IPS-11a (cell line): ENCODE results near the gene UBXN4.
"Not testable (repeated sequence)": the region's sequence is repeated elsewhere in the genome, so short reads cannot be mapped to it uniquely, and the experiment has no call there.

Experiments
- H3K4me3 ChIP-seq: one replicate; pipeline ENCODE4 v1.5.1; 2013; ENCODE audit warnings: low read depth, low read length, control low read depth

Gene UBXN4

DNA sequence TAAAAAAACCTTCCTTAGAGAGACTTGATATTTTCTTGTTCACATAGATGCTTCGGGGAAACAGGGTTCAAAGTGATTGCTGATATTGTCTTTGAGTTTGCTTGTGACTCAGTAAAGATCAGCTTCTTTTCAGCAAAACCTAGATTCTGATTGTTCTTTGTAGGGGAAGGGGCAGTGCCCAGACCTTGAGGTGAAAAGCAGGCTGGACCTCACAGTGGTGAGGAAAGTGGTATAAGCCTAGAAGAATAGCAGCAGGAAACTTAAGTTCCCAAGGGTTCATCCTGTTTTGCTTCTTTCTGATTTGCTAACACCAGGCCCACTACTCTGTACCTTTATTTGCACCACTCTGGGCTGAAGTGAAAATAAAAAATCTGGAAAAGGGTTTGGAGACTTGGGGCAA is 20.9 kb downstream of the UBXN4 start:
- H3K4me3 ChIP-seq = no peak overlapping the region

DNA sequence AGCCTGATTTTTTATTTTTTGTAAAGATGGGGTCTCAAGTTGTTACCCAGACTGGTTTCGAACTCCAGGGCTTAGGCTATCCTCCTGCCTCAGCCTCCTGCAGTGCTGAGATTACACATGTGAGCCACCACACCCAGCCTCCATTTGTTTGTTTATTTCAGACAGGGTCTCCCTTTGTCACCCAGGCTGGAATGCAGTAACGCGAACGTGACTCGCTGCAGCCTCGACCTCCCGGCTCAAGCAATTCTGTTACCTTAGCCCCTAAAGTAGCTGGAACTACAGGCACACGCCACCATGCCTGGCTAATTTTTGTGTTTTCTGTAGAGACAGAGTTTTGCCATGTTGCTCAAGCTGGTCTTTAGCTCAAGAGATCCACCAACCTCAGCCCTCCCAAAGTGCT is 27.2 kb downstream of the UBXN4 start:
- no peak overlapping the region for H3K4me3 ChIP-seq

DNA sequence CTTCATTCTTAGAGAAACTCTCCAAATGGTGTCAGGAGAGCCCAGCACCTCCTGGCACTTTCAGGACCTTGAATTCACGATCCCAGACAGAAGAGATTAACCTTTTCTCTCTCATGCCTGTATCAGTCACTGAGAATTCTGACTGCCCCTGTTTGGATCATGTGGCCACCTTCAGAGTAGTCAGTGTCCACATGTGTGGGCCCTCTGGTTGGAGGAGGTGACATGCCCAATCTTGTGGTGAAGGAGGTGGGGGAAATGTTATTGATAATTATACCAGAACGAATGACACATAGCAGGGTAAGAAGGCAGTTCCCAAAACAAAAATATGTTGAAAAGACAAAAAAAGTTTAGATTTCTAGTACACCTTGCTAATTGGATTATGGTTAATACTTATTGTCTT is 31.7 kb downstream of the UBXN4 start:
- H3K4me3 ChIP-seq = no peak overlapping the region

DNA sequence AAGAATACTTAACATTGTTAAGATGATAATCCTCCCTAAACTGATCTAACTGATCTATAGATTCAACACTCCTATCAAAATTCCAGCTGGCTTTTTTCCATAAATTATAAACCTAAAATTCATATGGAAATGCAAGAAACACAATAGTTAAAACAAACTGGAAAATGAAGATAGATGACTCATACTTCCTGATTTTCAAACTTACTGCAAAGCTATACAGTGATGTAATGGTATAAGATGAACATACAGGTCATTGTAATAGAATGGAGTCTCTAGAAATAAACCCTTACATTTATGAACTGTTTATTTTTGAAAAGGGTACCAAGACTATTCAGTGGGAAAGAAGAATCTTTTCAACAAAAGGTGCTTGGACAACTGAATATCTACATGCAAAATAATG is 32.3 kb downstream of the UBXN4 start:
- no peak overlapping the region for H3K4me3 ChIP-seq

DNA sequence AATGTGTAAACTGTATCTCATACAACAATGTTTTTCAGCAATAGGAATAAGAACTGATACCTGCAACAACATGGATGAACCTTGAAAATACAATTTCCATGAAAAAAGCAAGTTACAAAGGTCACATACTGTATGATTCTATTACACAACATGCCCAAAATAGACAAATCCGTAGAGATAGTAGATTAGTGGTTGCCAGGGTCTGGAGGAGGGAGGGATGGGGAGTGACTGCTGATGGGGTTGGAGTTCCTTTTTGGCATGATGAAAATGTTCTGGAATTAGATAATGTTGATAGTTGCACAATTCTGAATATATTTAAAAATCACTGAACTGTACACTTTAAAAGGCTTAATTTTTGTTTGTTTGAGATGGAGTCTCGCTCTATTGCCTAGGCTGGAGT is 33.8 kb downstream of the UBXN4 start:
- no peak overlapping the region for H3K4me3 ChIP-seq

DNA sequence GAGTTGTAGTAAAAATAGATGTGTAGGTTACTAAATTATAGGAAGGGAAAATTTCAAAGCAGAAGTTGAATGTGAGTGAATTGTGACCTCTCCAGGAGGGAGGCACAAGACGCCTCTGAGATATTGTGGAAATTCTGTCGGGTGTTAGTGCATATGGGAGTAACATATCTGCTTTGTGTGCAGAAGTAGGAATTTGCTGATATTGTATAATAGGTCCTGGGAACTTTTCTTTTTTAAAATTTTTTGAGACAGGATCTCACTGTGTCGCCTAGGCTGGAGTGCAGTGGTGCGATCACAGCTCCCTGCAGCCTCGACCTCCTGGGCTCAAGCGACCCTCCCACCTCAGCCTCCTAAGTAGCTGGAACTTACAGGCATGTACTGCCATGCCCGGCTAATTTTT is 34.7 kb downstream of the UBXN4 start:
- H3K4me3 ChIP-seq = no peak overlapping the region

DNA sequence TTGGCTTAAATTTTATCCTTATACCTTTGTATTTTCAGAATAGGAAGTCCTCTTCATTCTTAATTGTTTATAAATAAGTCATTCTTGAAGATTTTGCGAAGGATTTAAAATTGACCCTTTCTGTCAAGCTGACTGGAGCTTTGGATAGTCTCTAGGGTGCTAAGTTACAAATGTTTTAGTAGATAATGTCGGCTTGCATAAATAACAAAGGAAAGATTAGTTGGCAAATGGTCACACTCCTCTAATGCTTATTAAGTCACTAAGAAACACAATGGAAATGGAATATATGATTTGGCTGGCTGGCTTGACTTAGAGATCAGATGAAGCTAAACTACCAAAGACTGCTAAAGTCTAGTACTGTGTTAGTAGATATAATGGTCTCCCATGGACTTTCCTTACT is 40.6 kb downstream of the UBXN4 start:
- H3K4me3 ChIP-seq = no peak overlapping the region

DNA sequence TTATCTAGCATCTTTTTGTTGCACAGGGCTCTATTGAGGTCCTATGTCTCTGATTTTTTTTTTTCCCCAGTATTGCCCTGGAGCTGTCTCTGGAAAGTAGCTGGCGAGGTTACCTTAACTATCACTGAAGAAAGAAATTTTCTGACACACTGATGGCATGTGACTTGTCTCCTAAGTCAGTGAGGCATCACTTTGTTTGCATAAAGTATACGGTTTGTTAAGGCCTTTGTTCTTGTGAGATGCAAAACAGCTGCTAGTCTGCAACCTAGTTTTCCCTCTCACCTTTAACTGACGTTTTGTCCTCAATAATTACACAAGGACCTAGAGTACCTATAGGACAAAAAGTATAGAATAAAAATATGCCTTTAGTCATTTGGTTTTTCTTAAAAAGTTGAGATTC is 41.8 kb downstream of the UBXN4 start:
- no peak overlapping the region for H3K4me3 ChIP-seq

DNA sequence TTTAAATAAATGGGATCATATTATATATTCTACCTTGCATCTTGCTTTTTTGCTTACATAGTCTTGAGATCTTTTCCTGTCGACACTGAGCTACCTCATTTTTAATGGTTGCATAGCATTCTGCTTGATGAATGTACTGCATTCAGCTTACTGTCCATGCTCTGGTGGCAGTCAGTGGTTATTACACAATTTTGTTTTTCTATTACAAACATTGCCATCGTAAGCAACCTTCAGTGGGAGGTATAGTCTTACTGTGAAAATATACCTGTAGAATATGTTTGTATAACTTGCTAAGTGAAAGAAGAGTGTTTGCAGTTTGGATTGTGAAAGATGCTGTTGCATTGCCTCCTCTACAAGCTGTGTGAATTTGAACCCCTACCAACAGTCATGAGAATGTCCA is 43.4 kb downstream of the UBXN4 start:
- H3K4me3 ChIP-seq = no peak overlapping the region

DNA sequence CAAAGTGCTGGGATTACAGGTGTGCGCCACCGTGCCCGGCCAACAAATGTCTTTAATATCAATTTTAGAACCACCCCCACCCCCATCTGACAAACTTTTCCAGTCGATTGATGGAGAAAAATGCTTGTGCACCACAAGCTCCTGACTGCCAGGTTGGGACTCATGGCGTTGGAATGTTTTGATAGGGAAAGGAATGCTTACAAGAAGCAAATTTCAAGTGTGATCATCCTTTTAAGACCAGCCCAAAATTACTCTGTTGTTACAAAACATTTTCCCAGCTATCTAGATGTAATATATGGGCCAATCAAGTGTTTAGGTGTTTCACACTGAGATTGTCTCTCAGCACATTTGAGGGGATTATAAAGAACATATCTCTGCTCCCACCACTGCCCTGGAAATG is 45.2 kb downstream of the UBXN4 start:
- H3K4me3 ChIP-seq = no peak overlapping the region

DNA sequence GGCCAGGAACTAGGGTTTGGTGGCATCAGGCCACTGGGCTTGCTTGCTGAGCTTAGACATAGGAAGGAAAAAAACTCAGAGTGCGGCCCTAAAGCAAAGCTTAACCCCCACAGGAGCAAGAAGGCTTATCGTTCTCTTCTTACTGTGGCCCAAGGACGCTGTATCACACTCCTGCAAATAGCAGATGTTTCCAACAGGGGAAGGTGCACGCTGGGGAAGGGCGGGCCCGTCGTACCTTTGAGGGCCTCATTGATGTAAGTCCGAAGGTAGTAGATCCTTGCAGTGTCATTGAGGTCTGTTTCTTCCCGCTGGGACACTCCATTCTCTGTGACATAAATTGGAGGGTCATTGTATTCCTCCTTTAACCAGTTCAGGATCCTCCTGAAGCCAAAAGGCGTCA is 48.8 kb downstream of the UBXN4 start:
- no peak overlapping the region for H3K4me3 ChIP-seq

DNA sequence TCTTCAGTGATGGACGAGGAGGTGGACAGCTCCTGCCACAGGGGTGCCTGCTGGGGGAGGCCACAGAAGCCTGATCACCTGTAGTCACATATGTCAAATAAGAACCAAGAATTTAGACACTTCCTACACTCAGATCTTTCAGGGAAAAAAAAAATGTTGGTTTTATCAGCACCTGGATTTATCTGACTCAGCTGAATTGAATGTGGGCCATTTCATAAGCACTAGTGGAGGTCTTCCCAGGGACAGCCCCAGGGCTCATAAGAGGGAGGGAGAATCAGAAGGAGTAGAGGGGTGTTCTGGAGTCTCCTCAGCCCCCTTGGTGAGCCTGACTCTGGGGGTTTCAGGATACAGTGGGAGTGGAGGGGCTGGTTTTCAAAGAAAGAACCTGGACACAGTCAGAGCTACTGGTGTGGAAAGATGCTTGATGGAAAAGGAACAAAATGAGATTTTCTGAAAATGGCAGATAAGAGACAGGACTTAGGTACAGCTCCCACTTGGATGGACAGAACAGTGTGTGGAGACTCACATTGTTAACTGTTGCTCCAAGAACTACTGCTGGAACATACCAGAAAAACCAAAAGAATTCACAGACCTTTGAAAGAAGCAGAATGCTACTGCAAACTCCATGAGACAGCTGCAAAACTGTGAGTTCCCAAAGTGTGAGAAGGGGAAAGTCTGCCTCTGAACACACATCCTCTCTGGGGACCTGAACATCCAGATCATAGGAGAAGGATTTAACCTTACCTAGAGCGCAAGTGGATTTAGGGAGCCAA is 49.9 kb downstream of the UBXN4 start:
- H3K4me3 ChIP-seq = no peak overlapping the region

DNA sequence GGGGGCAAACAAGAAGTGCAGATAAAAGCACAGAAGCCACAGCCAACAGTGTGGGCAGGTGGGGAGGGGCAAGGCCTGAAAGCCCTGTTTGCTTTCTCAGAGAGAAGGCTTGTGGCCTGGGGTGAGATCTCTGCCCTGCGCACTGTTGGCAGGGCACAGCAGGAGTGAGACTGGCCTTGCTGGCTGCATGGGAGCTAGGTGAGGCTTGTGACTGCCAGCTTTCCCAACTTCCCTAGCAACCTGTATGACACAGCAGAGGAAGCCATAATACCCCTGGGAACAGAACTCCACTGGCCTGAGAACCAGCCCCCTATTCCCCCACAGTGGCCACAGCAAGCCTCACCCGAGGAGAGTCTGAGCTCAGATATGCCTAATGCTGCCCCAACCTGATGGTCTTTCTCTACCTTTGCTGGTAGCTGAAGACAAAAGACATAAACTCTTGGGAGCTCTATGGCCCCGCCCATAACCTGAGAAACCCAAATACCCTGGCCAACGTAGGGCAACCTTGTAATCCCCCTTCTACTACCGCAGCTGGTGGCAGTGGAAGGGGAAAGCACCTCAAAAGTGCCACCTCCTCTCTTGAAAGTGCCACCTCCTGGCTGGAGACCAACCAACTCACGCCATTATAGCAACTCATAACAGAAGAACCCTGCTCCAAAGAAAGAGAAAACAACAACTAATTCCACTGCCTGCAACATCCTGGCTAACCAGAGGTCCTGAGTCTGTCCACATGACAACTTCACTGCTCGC is 50.9 kb downstream of the UBXN4 start:
- no peak overlapping the region for H3K4me3 ChIP-seq

DNA sequence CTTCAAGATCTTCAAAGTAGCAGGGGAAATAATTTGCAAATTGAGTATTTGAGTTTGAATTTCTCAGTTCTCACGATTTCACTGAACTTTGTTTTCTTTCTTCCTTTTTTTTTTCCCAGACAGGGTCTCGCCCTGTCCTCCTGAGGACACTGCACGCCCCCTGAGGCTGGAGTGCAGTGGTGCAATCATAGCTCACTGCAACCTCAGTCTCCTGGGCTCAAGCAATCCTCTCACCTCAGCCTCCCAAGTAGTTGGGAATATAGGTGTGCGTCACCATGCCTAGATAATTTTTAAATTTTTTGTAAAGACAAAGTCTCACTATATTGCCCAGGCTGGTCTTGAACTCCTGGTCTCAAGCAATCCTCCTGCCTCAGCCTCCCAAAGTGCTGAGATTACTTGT is 54.0 kb downstream of the UBXN4 start:
- not testable (repeated sequence) for H3K4me3 ChIP-seq

DNA sequence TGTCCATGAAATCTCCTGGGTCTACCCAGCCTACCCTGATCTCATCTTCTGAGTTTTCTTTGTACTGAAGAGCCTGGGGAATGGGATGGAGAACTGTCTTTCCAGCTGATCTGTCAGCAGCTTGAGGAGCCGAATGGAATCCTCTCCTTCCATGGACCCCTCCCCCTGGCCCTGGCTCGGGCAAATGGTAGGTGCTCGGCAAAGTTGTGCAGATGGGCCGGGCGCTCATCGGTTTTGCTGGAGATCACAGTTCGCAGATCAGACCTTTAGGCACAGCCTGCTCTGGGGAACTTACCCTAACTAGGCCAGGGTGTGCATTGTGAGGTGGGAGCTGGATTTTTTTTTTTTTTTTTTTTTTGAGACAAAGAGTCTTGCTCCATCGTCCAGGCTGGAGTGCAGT is 55.0 kb downstream of the UBXN4 start:
- no peak overlapping the region for H3K4me3 ChIP-seq

DNA sequence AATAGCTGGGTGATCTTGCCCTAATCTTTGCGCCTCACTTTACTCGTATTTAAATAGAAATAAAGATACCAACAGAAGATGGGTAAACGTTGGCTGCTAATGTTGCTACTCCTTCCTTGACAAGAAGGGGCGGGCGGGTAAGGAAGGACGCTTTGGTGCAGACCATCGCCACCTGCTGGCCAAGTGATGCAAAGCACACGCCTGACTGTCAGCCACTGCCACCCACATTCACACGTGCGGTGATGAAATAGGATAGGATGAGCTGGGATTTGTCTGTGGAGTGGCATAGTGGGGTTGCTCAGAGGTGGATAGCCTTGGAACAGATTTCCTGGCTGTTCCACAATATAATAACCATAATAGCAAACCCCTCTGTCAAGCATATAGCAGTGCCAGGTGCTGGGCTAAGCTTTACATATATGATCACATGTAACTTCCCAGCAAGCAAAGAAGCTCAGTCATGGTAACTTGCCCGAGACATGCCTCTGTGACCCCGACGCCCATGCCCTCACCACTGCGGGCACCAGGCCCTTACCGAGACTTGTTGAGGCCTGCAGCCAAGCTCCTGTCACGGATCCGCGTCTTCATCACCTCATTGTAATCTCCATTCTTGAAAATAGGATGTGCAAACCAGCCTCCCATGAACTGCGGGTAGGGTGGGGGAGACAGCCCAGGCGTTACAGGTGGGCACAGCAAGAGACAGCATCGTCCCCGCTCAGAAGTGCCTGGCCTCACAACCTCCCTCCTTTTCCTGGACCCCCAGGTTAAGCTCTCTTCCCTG is 56.0 kb downstream of the UBXN4 start:
- no peak overlapping the region for H3K4me3 ChIP-seq

DNA sequence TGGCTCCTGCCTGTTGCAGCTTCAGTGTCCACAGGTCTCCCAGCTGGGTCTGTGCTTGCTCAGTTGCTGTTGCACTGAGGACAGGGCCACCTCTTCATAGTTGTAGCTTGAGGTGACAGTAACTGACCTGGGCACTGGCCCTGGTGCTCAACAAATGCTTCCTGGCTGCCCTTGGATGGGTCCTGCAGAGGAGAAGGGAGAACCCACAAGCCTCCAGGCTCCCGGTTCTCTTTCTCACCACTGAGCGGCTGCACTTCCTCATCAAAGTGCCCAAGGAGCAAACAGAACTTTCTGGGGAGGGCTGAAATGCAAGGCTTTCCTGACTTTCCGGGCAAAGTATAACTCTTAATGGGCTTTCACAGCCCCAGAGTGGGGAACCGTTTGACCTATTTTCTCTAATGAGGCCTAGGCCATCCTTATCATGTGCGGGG is 56.6 kb downstream of the UBXN4 start:
- H3K4me3 ChIP-seq = no peak overlapping the region

DNA sequence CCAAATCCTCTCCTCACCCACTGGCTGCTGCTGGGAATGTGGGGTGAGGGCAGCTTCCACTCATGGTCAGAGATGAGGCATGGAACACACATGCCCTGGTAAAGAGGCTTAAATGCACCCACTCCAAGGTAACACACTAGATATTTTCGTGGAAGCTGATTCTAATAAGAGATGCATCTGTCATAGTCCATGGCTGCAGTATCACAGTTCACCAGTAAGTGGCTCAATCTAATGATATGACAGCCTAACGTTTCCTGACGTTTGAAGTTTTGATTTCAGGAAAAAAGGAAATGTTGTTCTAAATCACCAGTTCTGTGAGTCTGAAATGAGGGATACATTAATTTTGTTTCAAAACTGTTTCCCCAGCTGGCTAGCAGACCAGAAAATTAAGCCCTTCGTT is 57.1 kb downstream of the UBXN4 start:
- no peak overlapping the region for H3K4me3 ChIP-seq

DNA sequence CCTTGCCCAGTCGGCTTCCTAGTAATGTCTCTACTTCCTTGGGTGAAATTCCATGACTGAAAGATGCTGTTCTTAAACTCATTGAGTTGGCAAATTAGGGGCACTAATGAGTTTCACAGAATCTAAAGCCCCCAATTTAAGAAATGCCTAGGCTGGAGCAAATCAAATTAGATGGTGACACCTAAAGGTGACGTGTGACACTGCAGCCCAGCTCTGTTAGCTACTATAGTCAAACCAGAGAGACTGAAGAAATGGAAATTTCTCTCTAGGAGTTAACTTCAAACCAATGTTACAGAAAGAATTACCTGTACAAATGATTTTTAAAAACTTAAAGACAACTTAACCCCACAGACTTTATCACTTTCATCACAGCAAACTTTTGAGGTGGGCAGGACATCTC is 58.1 kb downstream of the UBXN4 start:
- H3K4me3 ChIP-seq = no peak overlapping the region

DNA sequence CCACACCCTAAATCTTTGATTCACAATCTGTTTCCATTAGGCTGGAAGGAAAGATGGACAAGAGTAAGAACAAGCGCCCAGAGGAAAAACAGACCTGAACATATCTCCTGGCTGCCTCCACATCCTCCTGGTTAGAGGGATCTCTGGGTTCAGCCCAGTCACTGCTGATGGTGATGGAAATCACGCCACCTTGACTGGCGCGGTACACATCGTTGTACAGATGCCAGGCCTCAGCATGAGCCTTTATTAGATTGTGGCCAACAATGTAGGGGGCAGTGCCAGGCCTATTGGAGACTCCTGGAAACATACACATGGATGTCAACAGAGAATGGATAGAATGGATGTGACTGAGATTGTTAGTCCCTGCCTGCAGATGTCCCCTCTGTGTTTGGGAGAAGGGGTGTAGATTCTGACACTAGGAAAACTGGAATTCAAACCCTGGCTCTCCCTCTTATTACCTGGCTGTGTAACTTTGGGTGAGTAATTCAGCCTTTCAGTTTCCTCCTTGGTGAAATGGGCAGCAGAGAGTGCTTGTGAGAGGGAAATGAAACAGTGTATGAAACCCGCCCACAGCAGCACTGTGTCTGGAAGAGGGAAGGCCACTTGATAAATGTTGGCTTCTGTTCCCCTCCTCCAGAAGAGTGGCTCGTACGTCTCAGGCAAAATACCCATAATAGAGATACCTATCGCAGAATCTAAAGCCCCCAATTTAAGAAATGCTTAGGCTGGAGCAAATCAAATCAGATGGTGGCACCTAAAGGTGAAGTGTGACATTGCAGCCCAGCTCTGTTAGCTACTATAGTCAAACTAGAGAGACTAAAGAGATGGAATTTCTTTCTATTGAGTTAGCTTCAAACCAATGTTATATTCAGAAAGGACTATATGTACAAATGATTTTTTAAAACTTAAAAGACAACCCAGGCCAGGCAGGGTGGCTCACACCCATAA is 59.1 kb downstream of the UBXN4 start:
- no peak overlapping the region for H3K4me3 ChIP-seq

DNA sequence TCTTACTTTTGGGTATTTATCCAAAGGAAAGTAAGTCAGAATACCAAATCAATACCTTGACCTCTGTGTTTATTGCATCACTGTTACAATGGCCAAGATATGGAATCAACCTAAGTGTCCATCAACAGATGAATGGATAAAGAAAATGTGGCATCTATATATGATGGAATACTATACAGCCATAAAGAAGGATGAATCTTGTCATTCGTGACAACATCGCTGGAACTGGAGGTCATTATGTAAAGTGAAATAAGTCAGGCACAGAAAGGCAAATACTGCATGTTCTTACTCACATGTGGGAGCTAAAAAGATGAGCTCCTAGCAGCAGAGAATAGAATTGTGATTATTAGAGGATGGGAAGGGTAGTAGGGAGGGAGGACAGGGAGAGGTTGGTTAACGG is 60.7 kb downstream of the UBXN4 start:
- H3K4me3 ChIP-seq = no peak overlapping the region
